H1 (cell line): ENCODE results near the gene PNLIPRP1. TPM values are rescaled to one million over a fixed set of nuclear protein-coding genes. Genes with fewer than 3 reads are reported as not detected.

Experiments used
- CEBPB ChIP-seq: IDR thresholded peaks from 2 replicates; pipeline ENCODE4 v1.6.1; 2012; ENCODE audit warnings: low read depth, low read length
- CHD1 ChIP-seq: IDR thresholded peaks from 2 replicates; pipeline ENCODE4 v1.6.1; 2012; ENCODE audit warnings: low read depth, low read length, improper control_type of control experiment
- CREB1 ChIP-seq: IDR thresholded peaks from 2 replicates; pipeline ENCODE4 v1.6.1; 2012; ENCODE audit warnings: inconsistent platforms
- EGR1 ChIP-seq: IDR thresholded peaks from 2 replicates; pipeline ENCODE4 v1.6.1; 2011; ENCODE audit warnings: low read depth, low read length, borderline replicate concordance
- EZH2 ChIP-seq: fragments of 200-600 bp; sonication (generic); IDR thresholded peaks from 2 replicates; pipeline ENCODE4 v1.7.1; 2012; ENCODE audit warnings: low read depth, mild to moderate bottlenecking, moderate library complexity, low read length, inconsistent platforms; ENCODE audit not compliant: severe bottlenecking
- GABPA ChIP-seq: IDR thresholded peaks from 2 replicates; pipeline ENCODE4 v1.6.1; 2011; ENCODE audit warnings: mild to moderate bottlenecking, low read length, moderate library complexity, borderline replicate concordance; ENCODE audit not compliant: insufficient read depth
- JUN ChIP-seq: IDR thresholded peaks from 2 replicates; pipeline ENCODE4 v1.6.1; 2011; ENCODE audit warnings: low read depth, mild to moderate bottlenecking, improper control_type of control experiment, low read length
- NRF1 ChIP-seq: IDR thresholded peaks from 2 replicates; pipeline ENCODE4 v1.6.1; 2011; ENCODE audit warnings: mild to moderate bottlenecking, low read depth, low read length, improper control_type of control experiment
- SAP30 ChIP-seq: fragments of 300-600 bp; sonication (generic); IDR thresholded peaks from 2 replicates; pipeline ENCODE4 v1.7.1; 2012; ENCODE audit warnings: low read length, moderate library complexity, mild to moderate bottlenecking, inconsistent platforms; ENCODE audit not compliant: insufficient read depth, insufficient replicate concordance
- SRF ChIP-seq: IDR thresholded peaks from 2 replicates; pipeline ENCODE4 v1.6.1; 2011; ENCODE audit warnings: mild to moderate bottlenecking, low read depth, low read length, moderate library complexity
- TEAD4 ChIP-seq: IDR thresholded peaks from 2 replicates; pipeline ENCODE4 v1.6.1; 2012; ENCODE audit warnings: low read depth, low read length, inconsistent platforms, mixed read lengths
- YY1 ChIP-seq: IDR thresholded peaks from 2 replicates; pipeline ENCODE4 v1.6.1; 2011; ENCODE audit warnings: low read depth, mild to moderate bottlenecking, low read length
- polyA plus RNA-seq, 7 experiments: library from polyadenylated mRNA; depleted of rRNA in 3 of 7; stranded (reverse) in 5 of 7; unstranded in 2 of 7; fragments of >200 nt in 5 of 7; fragments of 200-250 nt in 2 of 7; gene quantifications; 1 replicate in 5 of 7; 2 replicates in 1 of 7; 4 replicates in 1 of 7; pipeline versions ENCODE4 v1.2.1 to v1.2.3, GENCODE V29; 2011 to 2013; ENCODE audit warnings: missing spikeins in 2 of 7, mixed read lengths in 2 of 7
- total RNA-seq: library from RNA; stranded (reverse); fragmentation: NEBNext Ultra II Directional; extraction: Animal tissue kit (Norgen Biotek cat#: 25700); gene quantifications from 2 replicates; pipeline ENCODE4 v1.2.1, GENCODE V29; 2021
- TF ChIP-seq, protein P1 (sequence below): fragments of 300-600 bp; sonication (generic); IDR thresholded peaks from 2 replicates; pipeline ENCODE4 v1.7.1; 2012; ENCODE audit warnings: low read length, moderate library complexity, mild to moderate bottlenecking, inconsistent platforms; ENCODE audit not compliant: insufficient replicate concordance

Gene PNLIPRP1
- total and polyA plus RNA-seq, 2 of the 8 experiments (the other 6 are each of a cell fraction or from before 2014, with no cell fraction given), result not detected

DNA sequence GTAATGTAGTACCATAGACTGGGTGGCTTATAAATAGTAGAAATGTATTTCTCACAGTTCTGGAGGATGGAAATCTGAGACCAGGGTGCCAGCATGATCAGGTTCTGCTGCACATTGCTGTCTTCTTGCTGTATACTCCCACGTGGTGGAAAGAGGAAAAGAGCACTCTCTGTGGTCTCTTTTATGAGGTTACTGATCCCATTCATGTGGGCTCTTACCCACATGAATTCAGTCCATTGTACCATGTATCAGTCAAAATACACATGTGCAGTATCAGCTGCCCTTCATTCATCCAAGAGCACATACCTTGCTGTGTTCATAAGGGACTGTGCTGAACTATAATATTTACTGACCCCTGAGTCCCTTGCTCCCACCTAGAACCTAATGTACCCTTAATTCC, 47.1 kb downstream of the PNLIPRP1 start (continued):
- TF ChIP-seq, protein P1, sequence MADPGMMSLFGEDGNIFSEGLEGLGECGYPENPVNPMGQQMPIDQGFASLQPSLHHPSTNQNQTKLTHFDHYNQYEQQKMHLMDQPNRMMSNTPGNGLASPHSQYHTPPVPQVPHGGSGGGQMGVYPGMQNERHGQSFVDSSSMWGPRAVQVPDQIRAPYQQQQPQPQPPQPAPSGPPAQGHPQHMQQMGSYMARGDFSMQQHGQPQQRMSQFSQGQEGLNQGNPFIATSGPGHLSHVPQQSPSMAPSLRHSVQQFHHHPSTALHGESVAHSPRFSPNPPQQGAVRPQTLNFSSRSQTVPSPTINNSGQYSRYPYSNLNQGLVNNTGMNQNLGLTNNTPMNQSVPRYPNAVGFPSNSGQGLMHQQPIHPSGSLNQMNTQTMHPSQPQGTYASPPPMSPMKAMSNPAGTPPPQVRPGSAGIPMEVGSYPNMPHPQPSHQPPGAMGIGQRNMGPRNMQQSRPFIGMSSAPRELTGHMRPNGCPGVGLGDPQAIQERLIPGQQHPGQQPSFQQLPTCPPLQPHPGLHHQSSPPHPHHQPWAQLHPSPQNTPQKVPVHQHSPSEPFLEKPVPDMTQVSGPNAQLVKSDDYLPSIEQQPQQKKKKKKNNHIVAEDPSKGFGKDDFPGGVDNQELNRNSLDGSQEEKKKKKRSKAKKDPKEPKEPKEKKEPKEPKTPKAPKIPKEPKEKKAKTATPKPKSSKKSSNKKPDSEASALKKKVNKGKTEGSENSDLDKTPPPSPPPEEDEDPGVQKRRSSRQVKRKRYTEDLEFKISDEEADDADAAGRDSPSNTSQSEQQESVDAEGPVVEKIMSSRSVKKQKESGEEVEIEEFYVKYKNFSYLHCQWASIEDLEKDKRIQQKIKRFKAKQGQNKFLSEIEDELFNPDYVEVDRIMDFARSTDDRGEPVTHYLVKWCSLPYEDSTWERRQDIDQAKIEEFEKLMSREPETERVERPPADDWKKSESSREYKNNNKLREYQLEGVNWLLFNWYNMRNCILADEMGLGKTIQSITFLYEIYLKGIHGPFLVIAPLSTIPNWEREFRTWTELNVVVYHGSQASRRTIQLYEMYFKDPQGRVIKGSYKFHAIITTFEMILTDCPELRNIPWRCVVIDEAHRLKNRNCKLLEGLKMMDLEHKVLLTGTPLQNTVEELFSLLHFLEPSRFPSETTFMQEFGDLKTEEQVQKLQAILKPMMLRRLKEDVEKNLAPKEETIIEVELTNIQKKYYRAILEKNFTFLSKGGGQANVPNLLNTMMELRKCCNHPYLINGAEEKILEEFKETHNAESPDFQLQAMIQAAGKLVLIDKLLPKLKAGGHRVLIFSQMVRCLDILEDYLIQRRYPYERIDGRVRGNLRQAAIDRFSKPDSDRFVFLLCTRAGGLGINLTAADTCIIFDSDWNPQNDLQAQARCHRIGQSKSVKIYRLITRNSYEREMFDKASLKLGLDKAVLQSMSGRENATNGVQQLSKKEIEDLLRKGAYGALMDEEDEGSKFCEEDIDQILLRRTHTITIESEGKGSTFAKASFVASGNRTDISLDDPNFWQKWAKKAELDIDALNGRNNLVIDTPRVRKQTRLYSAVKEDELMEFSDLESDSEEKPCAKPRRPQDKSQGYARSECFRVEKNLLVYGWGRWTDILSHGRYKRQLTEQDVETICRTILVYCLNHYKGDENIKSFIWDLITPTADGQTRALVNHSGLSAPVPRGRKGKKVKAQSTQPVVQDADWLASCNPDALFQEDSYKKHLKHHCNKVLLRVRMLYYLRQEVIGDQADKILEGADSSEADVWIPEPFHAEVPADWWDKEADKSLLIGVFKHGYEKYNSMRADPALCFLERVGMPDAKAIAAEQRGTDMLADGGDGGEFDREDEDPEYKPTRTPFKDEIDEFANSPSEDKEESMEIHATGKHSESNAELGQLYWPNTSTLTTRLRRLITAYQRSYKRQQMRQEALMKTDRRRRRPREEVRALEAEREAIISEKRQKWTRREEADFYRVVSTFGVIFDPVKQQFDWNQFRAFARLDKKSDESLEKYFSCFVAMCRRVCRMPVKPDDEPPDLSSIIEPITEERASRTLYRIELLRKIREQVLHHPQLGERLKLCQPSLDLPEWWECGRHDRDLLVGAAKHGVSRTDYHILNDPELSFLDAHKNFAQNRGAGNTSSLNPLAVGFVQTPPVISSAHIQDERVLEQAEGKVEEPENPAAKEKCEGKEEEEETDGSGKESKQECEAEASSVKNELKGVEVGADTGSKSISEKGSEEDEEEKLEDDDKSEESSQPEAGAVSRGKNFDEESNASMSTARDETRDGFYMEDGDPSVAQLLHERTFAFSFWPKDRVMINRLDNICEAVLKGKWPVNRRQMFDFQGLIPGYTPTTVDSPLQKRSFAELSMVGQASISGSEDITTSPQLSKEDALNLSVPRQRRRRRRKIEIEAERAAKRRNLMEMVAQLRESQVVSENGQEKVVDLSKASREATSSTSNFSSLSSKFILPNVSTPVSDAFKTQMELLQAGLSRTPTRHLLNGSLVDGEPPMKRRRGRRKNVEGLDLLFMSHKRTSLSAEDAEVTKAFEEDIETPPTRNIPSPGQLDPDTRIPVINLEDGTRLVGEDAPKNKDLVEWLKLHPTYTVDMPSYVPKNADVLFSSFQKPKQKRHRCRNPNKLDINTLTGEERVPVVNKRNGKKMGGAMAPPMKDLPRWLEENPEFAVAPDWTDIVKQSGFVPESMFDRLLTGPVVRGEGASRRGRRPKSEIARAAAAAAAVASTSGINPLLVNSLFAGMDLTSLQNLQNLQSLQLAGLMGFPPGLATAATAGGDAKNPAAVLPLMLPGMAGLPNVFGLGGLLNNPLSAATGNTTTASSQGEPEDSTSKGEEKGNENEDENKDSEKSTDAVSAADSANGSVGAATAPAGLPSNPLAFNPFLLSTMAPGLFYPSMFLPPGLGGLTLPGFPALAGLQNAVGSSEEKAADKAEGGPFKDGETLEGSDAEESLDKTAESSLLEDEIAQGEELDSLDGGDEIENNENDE, result no peak
- no peak for TF ChIP-seq CREB1
- no peak for TF ChIP-seq GABPA
- no peak for TF ChIP-seq TEAD4
- TF ChIP-seq CHD1, result no peak
- no peak for TF ChIP-seq EGR1
- TF ChIP-seq SAP30, result no peak
- no peak for TF ChIP-seq CEBPB
- no peak for TF ChIP-seq YY1
- TF ChIP-seq JUN, result no peak
- no peak for TF ChIP-seq NRF1
- TF ChIP-seq SRF, result no peak
- no peak for TF ChIP-seq EZH2
